Type B pancreatic cell (in vitro differentiated cells): ENCODE results near the gene IL32. TPM values are rescaled to one million over a fixed set of nuclear protein-coding genes. Genes with fewer than 3 reads are reported as not detected.

Experiments used
- DNase-seq: peaks from one replicate; pipeline ENCODE4 v3.0.0; 2021; ENCODE audit warnings: mixed read lengths; ENCODE audit not compliant: unreplicated experiment; ENCODE audit errors: extremely low spot score
- H3K27ac Mint-ChIP-seq: 2 replicates; pipeline ENCODE4 v1.8.0; 2021; ENCODE audit warnings: mild to moderate bottlenecking, mixed read lengths
- H3K27me3 Mint-ChIP-seq: 2 replicates; pipeline ENCODE4 v1.8.0; 2021; ENCODE audit warnings: mixed read lengths
- H3K36me3 Mint-ChIP-seq: 2 replicates; pipeline ENCODE4 v1.8.0; 2021; ENCODE audit warnings: mixed read lengths
- H3K4me1 Mint-ChIP-seq: one replicate; pipeline ENCODE4 v1.8.0; 2021; ENCODE audit warnings: mixed read lengths; ENCODE audit not compliant: unreplicated experiment
- H3K4me3 Mint-ChIP-seq: 2 replicates; pipeline ENCODE4 v1.8.0; 2021; ENCODE audit warnings: mild to moderate bottlenecking, mixed read lengths
- H3K9me3 Mint-ChIP-seq: 2 replicates; pipeline ENCODE4 v1.8.0; 2021; ENCODE audit warnings: mixed read lengths
- CTCF ChIP-seq: fragments of 200-600 bp; sonication (generic); conservative IDR thresholded peaks from 2 replicates; pipeline ENCODE4 v1.5.0; 2021; ENCODE audit warnings: antibody characterized with exemption, mild to moderate bottlenecking
- total RNA-seq: library from RNA; stranded (reverse); gene quantifications from 2 replicates; pipeline ENCODE4 v1.2.1, GENCODE V29; 2021; ENCODE audit warnings: low replicate concordance

Gene IL32
- total RNA-seq, 1 donor from 2014 or later, result 12.7 TPM

- Mint-ChIP-seq H3K27ac (peak within 1 kb of the TSS; percentile 86), H3K4me3 (peak within 1 kb of the TSS; percentile 93), H3K4me1 (peaks cover 23% of the 10 kb centered on the region), H3K36me3 (no peaks in the 10 kb centered on the region), H3K9me3 (no peaks in the 10 kb centered on the region), H3K27me3 (no peaks in the 10 kb centered on the region)
- no peak for TF ChIP-seq CTCF
- peak; percentile 81 for DNase-seq
Measured at GRCh38 chr16:3112058-3112880, 46.8 kb downstream of the IL32 start, which contains the start of gene ZNF205. Gene ZNF205, plus strand, starts transcription at chr16:3112586. Its CDS starts 845 bp downstream, at chr16:3113431.

GRCh38 chr16:3112881-3113574 is 47.6 kb downstream of the IL32 start:
- TF ChIP-seq CTCF, result no peak
- peak overlapping the region; percentile 93 for H3K4me3 Mint-ChIP-seq
- H3K9me3 Mint-ChIP-seq, result no peaks in the 10 kb centered on the region
- no peaks in the 10 kb centered on the region for H3K27me3 Mint-ChIP-seq
- H3K4me1 Mint-ChIP-seq, result peaks cover 21% of the 10 kb centered on the region
- H3K27ac Mint-ChIP-seq, result peak overlapping the region; percentile 86
- no peak for DNase-seq
- H3K36me3 Mint-ChIP-seq, result no peaks in the 10 kb centered on the region

- no peaks in the 10 kb centered on the region for H3K9me3 Mint-ChIP-seq
- TF ChIP-seq CTCF, result no peak
Measured at GRCh38 chr16:3113765-3114479, 48.5 kb downstream of the IL32 start.

GRCh38 chr16:3115003-3115402 is 49.6 kb downstream of the IL32 start:
- DNase-seq, result no peak
- Mint-ChIP-seq H3K9me3 (no peaks in the 10 kb centered on the region), H3K36me3 (no peaks in the 10 kb centered on the region), H3K27ac (no peak overlapping the region), H3K27me3 (no peaks in the 10 kb centered on the region), H3K4me3 (peak overlapping the region; percentile 80), H3K4me1 (peaks cover 21% of the 10 kb centered on the region)
- no peak for TF ChIP-seq CTCF

More at GRCh38 chr16:3113765-3114479, 48.5 kb downstream of the IL32 start:
- Mint-ChIP-seq H3K4me3 (peak overlapping the region; percentile 93), H3K27ac (peak overlapping the region; percentile 39), H3K4me1 (peaks cover 21% of the 10 kb centered on the region), H3K27me3 (no peaks in the 10 kb centered on the region), H3K36me3 (no peaks in the 10 kb centered on the region)
- DNase-seq, result no peak

- Mint-ChIP-seq H3K27me3 (no peaks in the 10 kb centered on the region), H3K4me1 (peaks cover 21% of the 10 kb centered on the region), H3K36me3 (no peaks in the 10 kb centered on the region), H3K9me3 (no peaks in the 10 kb centered on the region), H3K27ac (no peak overlapping the region), H3K4me3 (no peak overlapping the region)
- TF ChIP-seq CTCF, result no peak
- DNase-seq, result no peak
Measured at GRCh38 chr16:3115561-3115960, 50.1 kb downstream of the IL32 start.
